K562 (cell line): ENCODE measurements around the gene HERC3. TPM values are rescaled to one million over a fixed set of nuclear protein-coding genes. Genes with fewer than 3 reads are reported as not detected.

Source experiments
- ATAC-seq: fragments of 200-7000 bp; cut with Tn5 transposase; 3 replicates; pipeline ENCODE4 v1.9.1; 2020; ENCODE audit warnings: moderate library complexity
- BruUV-seq: library from RNA; stranded (reverse); fragments of 400-500 nt; replicated peaks from 2 replicates; lab custom pipeline; 2021; lab: Mats Ljungman, UMichigan
- CTCF ChIA-PET: fragments of 300-600 bp; formaldehyde crosslinking; extraction: SDS; loops from one replicate; lab custom pipeline; 2021; ENCODE audit warnings: low intra/inter-chr PET ratio; lab: Yijun Ruan, JAX
- POLR2A ChIA-PET: fragments of 300-600, 350-650 bp; sonication (Branson Sonifier 250); formaldehyde crosslinking; extraction: SDS; loops from one replicate; lab custom pipeline; 2021; ENCODE audit warnings: antibody characterized with exemption, inconsistent platforms; lab: Yijun Ruan, JAX
- DNase-seq, 4 experiments: peaks; one replicate each; pipeline versions ENCODE4 v3.0.0 to v3.0.0-alpha.2; 2011 to 2018; ENCODE audit warnings: low spot score in 3 of 4, mixed read lengths in 3 of 4; ENCODE audit errors: extremely low read depth in 1 of 4
- FAIRE-seq: peaks from 2 replicates; lab custom pipeline; 2011; peaks lifted over from hg19 to GRCh38; lab: Jason Lieb, UNC
- H2AFZ ChIP-seq: 2 replicates; pipeline ENCODE4 v1.6.0; 2011; ENCODE audit warnings: low read depth, low read length, control low read depth, inconsistent platforms
- H3K27ac ChIP-seq: fragments of 200-600 bp; 3 replicates; pipeline ENCODE4 v1.8.0; 2011; ENCODE audit warnings: low read depth, mild to moderate bottlenecking, control low read depth, inconsistent platforms, low read length, moderate library complexity, mixed read lengths; ENCODE audit errors: extremely low read depth
- H3K27me3 ChIP-seq, 2 experiments: fragments of 300-600 bp in 1 of 2; 2 replicates in 1 of 2; 3 replicates in 1 of 2; pipeline versions ENCODE4 v1.6.0 to v1.8.0; 2011; ENCODE audit warnings: inconsistent platforms in 2 of 2, low read length in 2 of 2, mild to moderate bottlenecking in 1 of 2, mixed read lengths in 1 of 2, moderate library complexity in 1 of 2; ENCODE audit not compliant: control insufficient read depth in 2 of 2, insufficient read depth in 2 of 2
- H3K36me3 ChIP-seq: fragments of 300-600 bp; 3 replicates; pipeline ENCODE4 v1.8.0; 2011; ENCODE audit warnings: mild to moderate bottlenecking, low read length, inconsistent platforms; ENCODE audit not compliant: control insufficient read depth, insufficient read depth
- H3K4me1 ChIP-seq, 2 experiments: fragments of 200-600 bp in 1 of 2; replicated peaks in 1 of 2; 2 replicates in 1 of 2; 3 replicates in 1 of 2; pipeline versions ENCODE4 v1.5.1 to v1.8.0; 2011; ENCODE audit warnings: inconsistent platforms in 2 of 2, low read length in 2 of 2, mild to moderate bottlenecking in 1 of 2, mixed read lengths in 1 of 2, moderate library complexity in 1 of 2; ENCODE audit not compliant: control insufficient read depth in 2 of 2, insufficient read depth in 2 of 2
- H3K4me2 ChIP-seq: 2 replicates; pipeline ENCODE4 v1.6.1; 2011; ENCODE audit warnings: low read length, control low read depth, inconsistent platforms, mixed read lengths; ENCODE audit not compliant: insufficient read depth
- H3K4me3 ChIP-seq: fragments of 200-600 bp; sonication (generic), shearing (Covaris generic); 2 replicates; pipeline ENCODE4 v1.5.1; 2016; ENCODE audit warnings: control low read depth, inconsistent platforms
- H3K79me2 ChIP-seq: fragments of 200-600 bp; 3 replicates; pipeline ENCODE4 v1.8.0; 2011; ENCODE audit warnings: low read length, inconsistent platforms; ENCODE audit not compliant: control insufficient read depth, insufficient read depth
- H3K9ac ChIP-seq, 2 experiments: 2 replicates each; pipeline versions ENCODE4 v1.6.0 to v1.6.1; 2011; ENCODE audit warnings: low read depth in 2 of 2, low read length in 2 of 2, control low read depth in 1 of 2, inconsistent platforms in 1 of 2, mild to moderate bottlenecking in 1 of 2, mixed read lengths in 1 of 2; ENCODE audit not compliant: insufficient read depth in 1 of 2
- H3K9me1 ChIP-seq: one replicate; pipeline ENCODE4 v1.6.0; 2011; ENCODE audit warnings: inconsistent platforms, mild to moderate bottlenecking, low read length, moderate library complexity; ENCODE audit not compliant: control insufficient read depth, insufficient read depth
- H3K9me3 ChIP-seq: replicated peaks from 2 replicates; pipeline ENCODE4 v1.5.1; 2011; ENCODE audit warnings: low read depth, low read length, inconsistent platforms; ENCODE audit not compliant: control insufficient read depth, insufficient read depth
- H4K20me1 ChIP-seq: replicated peaks from 2 replicates; pipeline ENCODE4 v1.6.1; 2011; ENCODE audit warnings: low read length, inconsistent platforms, mixed read lengths; ENCODE audit not compliant: control insufficient read depth, insufficient read depth
- ELF1 ChIP-seq: fragments of 200-800 bp; sonication (Bioruptor generic); IDR thresholded peaks from 2 replicates; pipeline ENCODE4 v1.6.1; 2016; ENCODE audit warnings: missing genetic modification characterization, missing compliant biosample characterization
- GTF2F1 ChIP-seq: IDR thresholded peaks from 2 replicates; pipeline ENCODE4 v1.6.1; 2011; ENCODE audit warnings: low read depth, low read length, improper control_type of control experiment
- NFXL1 ChIP-seq: fragments of 450-650 bp; formaldehyde crosslinking; IDR thresholded peaks from 2 replicates; pipeline ENCODE4 v1.4.0; 2021; ENCODE audit warnings: mild to moderate bottlenecking
- RUNX1 ChIP-seq: sonication (generic); IDR thresholded peaks from 2 replicates; pipeline ENCODE4 v1.6.1; 2016; ENCODE audit warnings: antibody characterized with exemption, low read depth
- STAT6 ChIP-seq: sonication (generic); formaldehyde crosslinking; IDR thresholded peaks from 2 replicates; pipeline ENCODE4 v1.8.1; 2023; ENCODE audit warnings: mild to moderate bottlenecking, missing genetic modification reagents
- TBL1XR1 ChIP-seq, 2 experiments: IDR thresholded peaks; 2 replicates each; pipeline ENCODE4 v1.6.1; 2012; ENCODE audit warnings: improper control_type of control experiment in 2 of 2, low read length in 2 of 2, mild to moderate bottlenecking in 1 of 2
- U2AF1 ChIP-seq: fragments of 200-400 bp; formaldehyde crosslinking; optimal IDR thresholded peaks from 2 replicates; pipeline ENCODE3; 2017; ENCODE audit warnings: mild to moderate bottlenecking, low read depth, low read length, moderate library complexity
- ZKSCAN8 ChIP-seq: fragments of 200-800 bp; sonication (Bioruptor generic); IDR thresholded peaks from 2 replicates; pipeline ENCODE4 v1.6.1; 2016; ENCODE audit warnings: missing genetic modification characterization, missing compliant biosample characterization
- ZZZ3 ChIP-seq: fragments of 450-650 bp; IDR thresholded peaks from 2 replicates; pipeline ENCODE4 v1.6.1; 2016; ENCODE audit warnings: antibody characterized with exemption, mild to moderate bottlenecking, moderate library complexity
- in situ Hi-C: fragments of 300-500 bp; cut with MboI; formaldehyde crosslinking; loops from 4 replicates; pipeline ENCODE4 v1.15.0; 2018; ENCODE audit warnings: inconsistent platforms, mixed read lengths
- intact Hi-C: fragments of 100-400 bp; cut with micrococcal nuclease; formaldehyde crosslinking; loops from 2 replicates; pipeline ENCODE4 v1.14.2; 2022
- polyA plus RNA-seq, 8 experiments: library from polyadenylated mRNA; depleted of rRNA in 4 of 8; stranded (reverse) in 5 of 8; unstranded in 3 of 8; fragments of >200 nt; fragmentation: Nextera tagmentation in 2 of 8; fragmentation: Illumina TruSeq in 1 of 8; extraction: Ambion mirVana in 2 of 8; extraction: Trizol in 1 of 8; gene quantifications; 2 replicates each; pipeline versions ENCODE4 v1.2.1 to v1.2.3, GENCODE V29; 2011 to 2014; ENCODE audit warnings: inconsistent platforms in 1 of 8, missing spikeins in 1 of 8
- total RNA-seq, 7 experiments: library from RNA; depleted of rRNA in 6 of 7; stranded (reverse); fragments of >200 nt in 6 of 7; fragmentation: Illumina TruSeq in 2 of 7; extraction: Trizol in 2 of 7; gene quantifications; 2 replicates each; pipeline versions ENCODE4 v1.2.1 to v1.2.3, GENCODE V29; 2011 to 2021; ENCODE audit warnings: low replicate concordance in 1 of 7

The HERC3 gene
- total and polyA plus RNA-seq, 9 of the 15 experiments (the other 6 are each of a cell fraction or from before 2014, with no cell fraction given): 1.8 to 13.1 (median 7.6) TPM

DNA sequence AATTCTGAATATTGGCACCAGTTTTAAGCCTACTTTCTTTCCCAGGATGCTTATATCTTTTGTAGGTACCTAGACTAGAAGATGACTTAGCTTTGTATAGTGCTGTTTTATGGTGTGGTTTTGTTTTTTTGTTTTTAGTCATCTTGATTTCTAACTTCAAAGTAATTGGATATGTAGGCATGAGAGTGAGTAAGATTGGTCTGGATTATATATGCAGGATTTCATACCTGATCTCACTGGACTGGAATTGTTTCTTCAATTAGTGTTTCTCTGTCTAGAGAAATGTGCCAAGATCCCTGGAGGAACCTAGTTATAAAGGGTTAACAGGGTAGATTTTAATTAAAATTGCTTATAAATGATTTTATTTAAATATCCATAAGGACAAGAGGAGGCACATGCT, 82.3 kb downstream of the HERC3 start:
- H3K4me3 ChIP-seq: no peak overlapping the region
- no TSS peak for BruUV-seq
- FAIRE-seq (no peak), DNase-seq (no peak), ATAC-seq (no peak)
- H3K9ac ChIP-seq: no peak overlapping the region
- ChIA-PET CTCF (interaction anchor here (0.6 kb wide), 1 partner anchor 630 kb away, joined by 3 read pairs; no protein-coding TSS in a partner anchor), POLR2A (no interaction called here)
- H3K4me1 ChIP-seq: peaks cover 0 to 2% of the 10 kb centered on the region in 2 experiments; a peak in 1 of 5 replicates
- H3K79me2 ChIP-seq: no peaks in the 10 kb centered on the region
- no peaks in the 10 kb centered on the region for H4K20me1 ChIP-seq
- TF ChIP-seq ZZZ3 (no peak), GTF2F1 (no peak), RUNX1 (no peak), ZKSCAN8 (CRISPR knock-in tag) (no peak), STAT6 (no peak), TBL1XR1 (IDR thresholded peaks at IDR 0.05; ENCODE audit: low read length in 2 of 2) (no peak), U2AF1 (no peak), ELF1 (tag) (no peak), NFXL1 (CRISPR knock-in tag) (no peak)
- H2AFZ ChIP-seq: no peak overlapping the region
- 0 out of 3 replicates have a peak, but pooled peaks cover 3% of the 10 kb centered on the region for H3K36me3 ChIP-seq
- no peak overlapping the region for H3K27ac ChIP-seq
- intact Hi-C loops (loop anchor here (5.0 to 10.0 kb wide), 2 partner anchors 120 to 348 kb away; no protein-coding TSS in a partner anchor), in situ Hi-C loops (no loop called here)
- H3K9me1 ChIP-seq: no peaks in the 10 kb centered on the region
- H3K4me2 ChIP-seq: no peak overlapping the region
- H3K27me3 ChIP-seq: no peaks in the 10 kb centered on the region
- H3K9me3 ChIP-seq: no peaks in the 10 kb centered on the region; the same call in 1 of the 2 replicates
